Measurements from ENCODE around the gene ADH6. TPM values are rescaled to one million over a fixed set of nuclear protein-coding genes. Genes with fewer than 3 reads are reported as not detected.
"Not testable (repeated sequence)": the region's sequence is repeated elsewhere in the genome, so short reads cannot be mapped to it uniquely, and the experiment has no call there.

The ADH6 gene
- total and polyA plus RNA-seq, 9 donors: 0.12 to 0.57 (median 0.37) TPM; not detected in 4

- H3K27ac ChIP-seq: no peak overlapping the region
- no peak for TF ChIP-seq CTCF (IDR thresholded peaks at IDR 0.05)
- TF ChIP-seq EP300 (IDR thresholded peaks at IDR 0.05): no peak
- no peak for TF ChIP-seq POLR2A (IDR thresholded peaks at IDR 0.05)
- 79 to 83% (median 83%) methylated on average over 1 of the region's 1 CpG for WGBS, 3 donors
- no peaks in the 10 kb centered on the region for H3K9me3 ChIP-seq
- H3K4me3 ChIP-seq: no peak overlapping the region
- no peaks in the 10 kb centered on the region for H3K4me1 ChIP-seq (ENCODE audit: insufficient read depth)
- no peaks in the 10 kb centered on the region for H3K27me3 ChIP-seq
- H3K36me3 ChIP-seq: no peaks in the 10 kb centered on the region
- no peak for DNase-seq
- intact Hi-C loops (cut with DNase I): loop anchor here in 1 of 4 donors (10.0 kb wide), 1 partner anchor 1509 kb away; no protein-coding TSS in a partner anchor
These were observed 16.9 kb upstream of the ADH6 start for GRCh38 chr4:99235955-99236354.

GRCh38 chr4:99234331-99235010, 15.4 kb upstream of the ADH6 start:
- intact Hi-C loops (cut with DNase I): loop anchor here in 1 of 4 donors (10.0 kb wide), 1 partner anchor 1510 kb away; no protein-coding TSS in a partner anchor
- H3K27ac ChIP-seq: no peak overlapping the region
- no peaks in the 10 kb centered on the region for H3K9me3 ChIP-seq
- no peaks in the 10 kb centered on the region for H3K36me3 ChIP-seq
- H3K27me3 ChIP-seq: no peaks in the 10 kb centered on the region
- DNase-seq: no peak
- no peak overlapping the region for H3K4me3 ChIP-seq
- TF ChIP-seq EP300 (IDR thresholded peaks at IDR 0.05): no peak
- TF ChIP-seq CTCF (IDR thresholded peaks at IDR 0.05): no peak
- no peak for TF ChIP-seq POLR2A (IDR thresholded peaks at IDR 0.05)
- no peaks in the 10 kb centered on the region for H3K4me1 ChIP-seq (ENCODE audit: insufficient read depth)
- WGBS, 3 donors: 40 to 57% (median 47%) methylated on average over 2 of the region's 2 CpGs

GRCh38 chr4:99233397-99233796, 14.4 kb upstream of the ADH6 start:
- intact Hi-C loops (cut with DNase I): loop anchor here in 1 of 4 donors (10.0 kb wide), 1 partner anchor 1511 kb away; no protein-coding TSS in a partner anchor
- not testable (repeated sequence) for H3K4me1 ChIP-seq (ENCODE audit: insufficient read depth); H3K27me3 ChIP-seq; H3K9me3 ChIP-seq; H3K4me3 ChIP-seq; DNase-seq; H3K36me3 ChIP-seq; H3K27ac ChIP-seq
- WGBS, 3 donors: 97 to 99% (median 98%) methylated on average over 2 of the region's 2 CpGs

GRCh38 chr4:99228706-99229105, 9.7 kb upstream of the ADH6 start:
- H3K27ac ChIP-seq; H3K4me3 ChIP-seq; H3K9me3 ChIP-seq; intact Hi-C loops (cut with DNase I); H3K27me3 ChIP-seq; DNase-seq; H3K4me1 ChIP-seq (ENCODE audit: insufficient read depth); H3K36me3 ChIP-seq: not testable (repeated sequence)
- WGBS, 3 donors: 88 to 93% (median 90%) methylated on average over 1 of the region's 1 CpG

GRCh38 chr4:99227646-99228045, 8.6 kb upstream of the ADH6 start:
- H3K4me1 ChIP-seq (ENCODE audit: insufficient read depth); H3K4me3 ChIP-seq; H3K27ac ChIP-seq; intact Hi-C loops (cut with DNase I); H3K9me3 ChIP-seq; H3K27me3 ChIP-seq; DNase-seq; H3K36me3 ChIP-seq: not testable (repeated sequence)
- 94 to 96% (median 95%) methylated on average over 4 of the region's 4 CpGs for WGBS, 3 donors

- H3K27ac ChIP-seq: no peak overlapping the region
These were observed 2.9 kb upstream of the ADH6 start for GRCh38 chr4:99221980-99222379.

More at GRCh38 chr4:99221980-99222379, 2.9 kb upstream of the ADH6 start:
- H3K4me3 ChIP-seq: no peak overlapping the region
- H3K4me1 ChIP-seq (ENCODE audit: insufficient read depth): no peaks in the 10 kb centered on the region
- DNase-seq: no peak
- H3K9me3 ChIP-seq: no peaks in the 10 kb centered on the region
- intact Hi-C loops (cut with DNase I): no loop called here
- no peaks in the 10 kb centered on the region for H3K36me3 ChIP-seq
- no peaks in the 10 kb centered on the region for H3K27me3 ChIP-seq
- TF ChIP-seq EP300 (IDR thresholded peaks at IDR 0.05) (no peak), POLR2A (IDR thresholded peaks at IDR 0.05) (no peak), CTCF (IDR thresholded peaks at IDR 0.05) (no peak)
- 20 to 28% (median 24%) methylated on average over 1 of the region's 1 CpG for WGBS, 3 donors
